Measurements from ENCODE around the gene OCRL.

Gene OCRL

DNA sequence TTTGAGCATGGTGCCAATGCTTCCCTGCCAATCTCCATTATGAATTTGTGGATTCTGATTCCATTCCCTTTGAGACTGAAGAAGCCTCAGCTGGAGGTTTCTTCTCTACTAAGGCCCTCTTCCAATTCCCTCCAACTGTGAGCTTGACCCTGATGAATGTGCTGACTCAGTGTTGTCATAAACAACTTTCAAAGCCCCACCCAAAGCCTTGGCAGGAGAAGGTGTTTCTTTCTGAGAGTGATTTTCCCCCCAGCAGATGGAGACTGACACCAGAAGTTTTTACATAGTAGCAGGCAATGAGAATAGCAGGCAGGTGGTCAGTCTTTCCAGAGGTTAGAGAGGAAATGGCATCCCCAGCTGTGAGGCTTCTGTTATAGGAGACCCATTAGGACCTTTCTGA, 53.1 kb downstream of the OCRL start:
- DNase-seq: no peak
- TF ChIP-seq, protein P1, sequence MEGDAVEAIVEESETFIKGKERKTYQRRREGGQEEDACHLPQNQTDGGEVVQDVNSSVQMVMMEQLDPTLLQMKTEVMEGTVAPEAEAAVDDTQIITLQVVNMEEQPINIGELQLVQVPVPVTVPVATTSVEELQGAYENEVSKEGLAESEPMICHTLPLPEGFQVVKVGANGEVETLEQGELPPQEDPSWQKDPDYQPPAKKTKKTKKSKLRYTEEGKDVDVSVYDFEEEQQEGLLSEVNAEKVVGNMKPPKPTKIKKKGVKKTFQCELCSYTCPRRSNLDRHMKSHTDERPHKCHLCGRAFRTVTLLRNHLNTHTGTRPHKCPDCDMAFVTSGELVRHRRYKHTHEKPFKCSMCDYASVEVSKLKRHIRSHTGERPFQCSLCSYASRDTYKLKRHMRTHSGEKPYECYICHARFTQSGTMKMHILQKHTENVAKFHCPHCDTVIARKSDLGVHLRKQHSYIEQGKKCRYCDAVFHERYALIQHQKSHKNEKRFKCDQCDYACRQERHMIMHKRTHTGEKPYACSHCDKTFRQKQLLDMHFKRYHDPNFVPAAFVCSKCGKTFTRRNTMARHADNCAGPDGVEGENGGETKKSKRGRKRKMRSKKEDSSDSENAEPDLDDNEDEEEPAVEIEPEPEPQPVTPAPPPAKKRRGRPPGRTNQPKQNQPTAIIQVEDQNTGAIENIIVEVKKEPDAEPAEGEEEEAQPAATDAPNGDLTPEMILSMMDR (IDR thresholded peaks at IDR 0.05; ENCODE audit: low read depth, low read length): no peak
- no peak overlapping the region for H3K4me3 ChIP-seq (ENCODE audit: low read depth, low read length)
- no peak overlapping the region for H3K27ac ChIP-seq
- no peaks in the 10 kb centered on the region for H3K9me3 ChIP-seq (ENCODE audit: severe bottlenecking)
- peaks cover 5% of the 10 kb centered on the region for H3K27me3 ChIP-seq (ENCODE audit: insufficient read depth, low read depth, severe bottlenecking)
- peaks cover 4% of the 10 kb centered on the region; the same call in 1 of the 2 replicates for H3K36me3 ChIP-seq

DNA sequence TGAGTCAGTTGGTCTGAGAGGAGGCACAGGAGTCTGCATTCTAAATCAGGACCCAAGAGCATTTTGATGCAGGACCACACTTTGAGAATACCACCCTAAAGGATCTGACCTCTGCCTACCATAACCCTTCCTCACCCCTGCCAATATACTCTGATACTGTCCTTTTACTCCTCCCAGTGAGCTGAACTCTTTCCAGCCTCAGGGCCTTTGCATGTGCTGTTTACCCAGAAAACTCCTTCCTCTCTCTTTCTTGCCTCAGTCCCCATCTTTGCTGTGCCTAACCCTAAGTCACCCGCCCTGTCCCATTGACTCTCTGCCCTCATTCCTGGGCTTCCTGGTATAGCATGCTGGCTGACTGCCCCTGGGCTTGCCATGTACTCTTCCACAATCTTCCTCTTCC, 54.7 kb downstream of the OCRL start:
- Histone ChIP-seq H3K27ac (no peak overlapping the region), H3K36me3 (peaks cover 4% of the 10 kb centered on the region; the same call in 1 of the 2 replicates), H3K27me3 (ENCODE audit: insufficient read depth, low read depth, severe bottlenecking) (peaks cover 5% of the 10 kb centered on the region), H3K4me3 (ENCODE audit: low read depth, low read length) (no peak overlapping the region), H3K9me3 (ENCODE audit: severe bottlenecking) (no peaks in the 10 kb centered on the region)
- TF ChIP-seq, protein P1 (IDR thresholded peaks at IDR 0.05; ENCODE audit: low read depth, low read length): no peak
- no peak for DNase-seq

DNA sequence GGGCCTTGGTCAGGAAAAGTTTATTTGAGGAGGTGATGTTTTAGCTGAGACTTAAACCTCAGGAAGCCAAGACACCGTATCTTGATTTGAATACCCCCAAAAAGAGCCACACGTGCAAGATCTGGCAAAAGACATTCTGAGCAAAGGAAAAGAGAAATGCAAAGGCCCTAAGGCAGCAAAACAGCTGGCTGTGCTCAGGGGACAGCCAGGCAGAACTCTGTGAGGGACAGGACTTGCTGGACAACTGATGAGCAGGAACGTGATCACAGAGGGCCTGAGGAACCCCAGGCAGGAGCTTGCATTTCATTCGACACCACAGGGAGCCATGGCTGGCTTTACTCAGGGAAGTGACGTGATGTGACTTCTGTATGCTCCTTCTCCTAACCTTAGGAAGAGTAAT, 56.0 kb downstream of the OCRL start:
- H3K36me3 ChIP-seq: no peaks in the 10 kb centered on the region; the same call in 1 of the 2 replicates
- H3K27ac ChIP-seq: no peak overlapping the region
- H3K4me3 ChIP-seq (ENCODE audit: low read depth, low read length): no peak overlapping the region
- no peak for DNase-seq
- TF ChIP-seq, protein P1 (IDR thresholded peaks at IDR 0.05; ENCODE audit: low read depth, low read length): no peak
- no peaks in the 10 kb centered on the region for H3K27me3 ChIP-seq (ENCODE audit: insufficient read depth, low read depth, severe bottlenecking)
- no peaks in the 10 kb centered on the region for H3K9me3 ChIP-seq (ENCODE audit: severe bottlenecking)

DNA sequence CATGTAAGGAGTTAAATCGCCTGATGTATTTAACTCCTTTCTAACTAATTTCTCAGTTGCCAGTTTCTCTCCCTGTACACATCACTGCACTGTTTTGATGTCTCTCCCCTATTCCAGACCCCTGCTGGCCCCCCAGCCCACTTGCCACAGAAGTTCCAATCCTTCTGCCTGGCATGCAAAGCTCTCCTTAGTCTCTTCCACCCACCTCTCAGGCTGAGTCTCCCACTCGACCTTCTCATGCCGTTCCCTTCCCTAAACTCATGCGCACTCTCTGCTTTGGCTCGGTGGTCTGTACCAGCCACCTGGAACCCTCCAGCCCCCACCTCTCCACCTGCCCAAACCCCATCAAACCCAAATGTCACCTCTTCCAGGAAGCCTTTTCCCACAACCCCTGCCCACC, 57.8 kb downstream of the OCRL start:
- TF ChIP-seq, protein P1 (IDR thresholded peaks at IDR 0.05; ENCODE audit: low read depth, low read length): no peak
- H3K27ac ChIP-seq: no peak overlapping the region
- H3K4me3 ChIP-seq (ENCODE audit: low read depth, low read length): no peak overlapping the region
- no peaks in the 10 kb centered on the region for H3K27me3 ChIP-seq (ENCODE audit: insufficient read depth, low read depth, severe bottlenecking)
- H3K9me3 ChIP-seq (ENCODE audit: severe bottlenecking): no peaks in the 10 kb centered on the region
- H3K36me3 ChIP-seq: no peaks in the 10 kb centered on the region
- DNase-seq: no peak

DNA sequence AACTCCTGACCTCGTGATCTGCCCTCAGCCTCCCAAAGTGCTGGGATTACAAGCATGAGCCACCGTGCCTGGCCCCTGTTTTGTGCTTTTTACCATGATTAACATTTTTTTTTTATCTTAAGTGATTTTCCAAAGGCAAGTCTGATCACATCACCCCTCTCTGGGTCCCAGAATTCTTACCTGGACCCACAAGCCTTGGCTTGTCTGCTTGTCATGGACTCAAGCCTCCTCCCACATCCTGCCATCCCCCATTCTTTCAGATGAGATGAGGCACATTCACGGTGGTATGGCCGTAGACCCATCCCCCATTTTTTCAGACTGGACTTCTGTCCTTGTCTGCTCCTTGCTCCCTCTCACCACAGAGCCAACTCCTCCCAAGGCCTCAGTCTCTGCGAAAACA, 59.4 kb downstream of the OCRL start:
- H3K4me3 ChIP-seq (ENCODE audit: low read depth, low read length): no peak overlapping the region
- H3K36me3 ChIP-seq: no peaks in the 10 kb centered on the region
- TF ChIP-seq, protein P1 (IDR thresholded peaks at IDR 0.05; ENCODE audit: low read depth, low read length): no peak
- H3K27ac ChIP-seq: no peak overlapping the region
- no peak for DNase-seq
- no peaks in the 10 kb centered on the region for H3K27me3 ChIP-seq (ENCODE audit: insufficient read depth, low read depth, severe bottlenecking)
- H3K9me3 ChIP-seq (ENCODE audit: severe bottlenecking): no peaks in the 10 kb centered on the region

DNA sequence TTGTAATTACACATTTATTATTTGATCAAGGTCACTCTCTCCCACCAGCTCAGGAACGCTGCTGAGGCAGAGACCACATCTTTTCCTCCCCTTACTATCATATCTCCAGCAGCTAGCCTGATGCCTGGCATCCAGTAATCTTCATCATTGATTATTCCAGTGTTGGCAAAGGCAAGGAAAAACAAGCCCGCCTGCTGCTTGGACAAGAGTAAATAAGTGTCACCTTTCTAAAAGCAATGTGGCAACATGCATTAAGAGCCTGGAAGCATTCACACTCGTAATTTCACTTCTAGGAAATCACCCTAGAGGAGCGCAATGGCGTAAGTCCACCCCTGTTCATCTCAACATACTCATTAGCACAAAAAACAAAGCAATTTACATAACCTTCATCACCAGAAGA, 59.9 kb downstream of the OCRL start:
- Histone ChIP-seq H3K4me3 (ENCODE audit: low read depth, low read length) (no peak overlapping the region), H3K27me3 (ENCODE audit: insufficient read depth, low read depth, severe bottlenecking) (no peaks in the 10 kb centered on the region), H3K9me3 (ENCODE audit: severe bottlenecking) (no peaks in the 10 kb centered on the region), H3K36me3 (no peaks in the 10 kb centered on the region), H3K27ac (no peak overlapping the region)
- DNase-seq: no peak
- TF ChIP-seq, protein P1 (IDR thresholded peaks at IDR 0.05; ENCODE audit: low read depth, low read length): no peak
